Measurements from ENCODE around the gene KRTAP22-2.

The KRTAP22-2 gene

GRCh38 chr21:30612132-30612531 lies 21.9 kb upstream of the KRTAP22-2 start:
- DNase-seq (ENCODE audit: insufficient read length): no peak

DNA sequence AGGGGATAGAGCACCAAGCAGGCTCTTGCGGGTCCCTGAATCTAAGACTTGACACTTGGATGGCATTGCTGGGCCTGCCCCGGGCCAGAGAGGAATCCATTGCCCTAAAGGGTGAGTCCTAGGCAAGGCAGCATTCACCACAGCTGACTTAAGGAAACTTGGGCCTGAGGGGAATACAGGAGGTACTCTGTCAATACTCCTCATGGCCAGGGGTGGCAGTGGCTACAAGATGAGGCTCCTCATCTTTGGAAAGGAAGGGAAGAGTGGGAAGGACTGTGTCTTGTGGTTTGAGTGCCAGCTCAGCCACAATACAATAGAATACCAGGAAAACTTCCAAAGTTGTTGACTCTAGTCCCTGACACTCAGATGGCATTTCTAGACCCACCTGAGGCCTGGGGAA lies 15.8 kb upstream of the KRTAP22-2 start:
- FAIRE-seq (no peak), DNase-seq (ENCODE audit: insufficient read length) (no peak)
- TF ChIP-seq TAF1 (IDR thresholded peaks at IDR 0.05; ENCODE audit: borderline replicate concordance, low read depth, low read length) (no peak), POLR2AphosphoS5 (IDR thresholded peaks at IDR 0.05; ENCODE audit: low read depth, low read length) (no peak), POLR2A (IDR thresholded peaks at IDR 0.05; ENCODE audit: low read depth, low read length) (no peak)

More at GRCh38 chr21:30612132-30612531, 21.9 kb upstream of the KRTAP22-2 start:
- no peak for FAIRE-seq
- TF ChIP-seq TAF1 (IDR thresholded peaks at IDR 0.05; ENCODE audit: borderline replicate concordance, low read depth, low read length) (no peak), POLR2AphosphoS5 (IDR thresholded peaks at IDR 0.05; ENCODE audit: low read depth, low read length) (no peak), POLR2A (IDR thresholded peaks at IDR 0.05; ENCODE audit: low read depth, low read length) (no peak)

GRCh38 chr21:30600787-30601186 lies 10.6 kb upstream of the KRTAP22-2 start, which contains the start of gene KRTAP22-1:
TSS of gene KRTAP22-1 (plus strand) at chr21:30601087.
- DNase-seq (ENCODE audit: insufficient read length): no peak
- TF ChIP-seq POLR2AphosphoS5 (IDR thresholded peaks at IDR 0.05; ENCODE audit: low read depth, low read length) (no peak), POLR2A (IDR thresholded peaks at IDR 0.05; ENCODE audit: low read depth, low read length) (no peak), TAF1 (IDR thresholded peaks at IDR 0.05; ENCODE audit: borderline replicate concordance, low read depth, low read length) (no peak)
- FAIRE-seq: no peak

DNA sequence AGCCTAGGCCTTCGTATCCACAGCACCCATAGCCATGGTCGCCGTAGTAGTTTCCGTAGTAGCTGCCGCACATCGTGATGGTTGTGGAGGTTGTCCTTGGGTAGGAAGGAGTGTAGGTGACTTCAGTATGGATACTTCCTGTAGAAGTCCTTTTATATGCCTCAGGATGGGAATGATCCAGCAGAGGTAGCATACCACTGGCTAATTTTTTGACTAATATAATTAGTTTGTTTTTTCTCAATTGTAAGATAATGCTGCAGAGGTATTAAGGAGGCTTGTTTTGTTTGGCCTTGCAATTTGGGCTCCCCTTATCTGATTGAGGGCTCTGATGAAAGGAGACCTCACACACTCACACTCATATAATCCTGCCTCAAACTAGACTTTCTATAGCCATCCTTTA lies 8.6 kb upstream of the KRTAP22-2 start, which contains the start of gene KRTAP6-2:
Gene KRTAP6-2, minus strand, starts transcription at position 101 of the 400 bp plus-strand sequence. Its CDS starts 28 bp downstream, at position 73.
- no peak for DNase-seq (ENCODE audit: insufficient read length)
- no peak for FAIRE-seq
- no peak for TF ChIP-seq TAF1 (IDR thresholded peaks at IDR 0.05; ENCODE audit: borderline replicate concordance, low read depth, low read length)
- no peak for TF ChIP-seq POLR2A (IDR thresholded peaks at IDR 0.05; ENCODE audit: low read depth, low read length)
- no peak for TF ChIP-seq POLR2AphosphoS5 (IDR thresholded peaks at IDR 0.05; ENCODE audit: low read depth, low read length)

DNA sequence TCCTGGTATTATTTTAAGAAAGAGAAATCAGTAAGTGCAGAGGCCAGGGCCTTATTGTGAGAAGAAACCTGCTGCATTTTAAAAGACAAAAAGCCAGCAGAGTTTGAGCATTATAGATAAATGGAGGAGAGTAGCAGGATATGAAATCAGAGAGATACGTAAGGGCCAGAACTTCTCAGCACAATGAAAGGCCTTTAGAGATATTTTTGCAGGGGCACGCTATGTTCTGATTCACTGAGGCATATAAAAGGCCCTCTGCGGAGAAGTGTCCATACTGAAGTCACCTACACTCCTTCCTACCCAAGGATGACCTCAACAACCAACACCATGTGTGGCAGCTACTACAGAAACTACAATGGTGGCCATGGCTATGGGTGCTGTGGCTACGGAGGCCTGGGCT lies 1.9 kb upstream of the KRTAP22-2 start, which contains the start of gene KRTAP6-3:
Gene KRTAP6-3, plus strand, starts transcription at position 301 of the 400 bp plus-strand sequence. Its CDS starts 6 bp downstream, at position 307.
- FAIRE-seq (no peak), DNase-seq (ENCODE audit: insufficient read length) (no peak)

GRCh38 chr21:30582870-30583269 lies 7.3 kb downstream of the KRTAP22-2 start:
- TF ChIP-seq TAF1 (IDR thresholded peaks at IDR 0.05; ENCODE audit: borderline replicate concordance, low read depth, low read length) (no peak), POLR2AphosphoS5 (IDR thresholded peaks at IDR 0.05; ENCODE audit: low read depth, low read length) (no peak), POLR2A (IDR thresholded peaks at IDR 0.05; ENCODE audit: low read depth, low read length) (no peak)
- FAIRE-seq: no peak
- no peak for DNase-seq (ENCODE audit: insufficient read length)

More for the DNA sequence above, 1.9 kb upstream of the KRTAP22-2 start, which contains the start of gene KRTAP6-3:
- TF ChIP-seq TAF1 (IDR thresholded peaks at IDR 0.05; ENCODE audit: borderline replicate concordance, low read depth, low read length): no peak
- no peak for TF ChIP-seq POLR2A (IDR thresholded peaks at IDR 0.05; ENCODE audit: low read depth, low read length)
- no peak for TF ChIP-seq POLR2AphosphoS5 (IDR thresholded peaks at IDR 0.05; ENCODE audit: low read depth, low read length)

GRCh38 chr21:30580132-30580531 lies 10.1 kb downstream of the KRTAP22-2 start:
- TF ChIP-seq POLR2A (IDR thresholded peaks at IDR 0.05; ENCODE audit: low read depth, low read length) (no peak), POLR2AphosphoS5 (IDR thresholded peaks at IDR 0.05; ENCODE audit: low read depth, low read length) (no peak), TAF1 (IDR thresholded peaks at IDR 0.05; ENCODE audit: borderline replicate concordance, low read depth, low read length) (no peak)
- FAIRE-seq (no peak), DNase-seq (ENCODE audit: insufficient read length) (no peak)

DNA sequence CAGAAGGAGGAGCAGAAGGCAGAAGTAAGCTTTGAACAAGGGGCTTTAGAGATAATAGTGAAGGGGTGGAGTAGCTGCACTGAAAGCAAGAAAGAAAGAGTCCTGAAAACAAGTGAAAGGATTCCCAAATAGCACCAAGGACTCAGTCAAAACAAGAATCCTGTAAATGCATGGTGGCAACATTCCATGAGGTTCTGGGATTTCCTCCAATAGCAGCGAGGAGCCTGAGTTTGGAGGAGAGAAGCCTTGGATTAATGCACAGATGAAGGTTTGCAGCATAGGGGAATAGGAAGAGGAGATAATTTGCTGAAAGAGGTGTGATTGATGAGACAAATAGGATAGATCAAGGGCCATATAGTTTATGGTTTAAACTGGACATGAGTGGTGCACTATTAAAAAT lies 10.9 kb downstream of the KRTAP22-2 start:
- no peak for TF ChIP-seq TAF1 (IDR thresholded peaks at IDR 0.05; ENCODE audit: borderline replicate concordance, low read depth, low read length)
- no peak for TF ChIP-seq POLR2AphosphoS5 (IDR thresholded peaks at IDR 0.05; ENCODE audit: low read depth, low read length)
- TF ChIP-seq POLR2A (IDR thresholded peaks at IDR 0.05; ENCODE audit: low read depth, low read length): no peak
- no peak for DNase-seq (ENCODE audit: insufficient read length)
- FAIRE-seq: no peak

DNA sequence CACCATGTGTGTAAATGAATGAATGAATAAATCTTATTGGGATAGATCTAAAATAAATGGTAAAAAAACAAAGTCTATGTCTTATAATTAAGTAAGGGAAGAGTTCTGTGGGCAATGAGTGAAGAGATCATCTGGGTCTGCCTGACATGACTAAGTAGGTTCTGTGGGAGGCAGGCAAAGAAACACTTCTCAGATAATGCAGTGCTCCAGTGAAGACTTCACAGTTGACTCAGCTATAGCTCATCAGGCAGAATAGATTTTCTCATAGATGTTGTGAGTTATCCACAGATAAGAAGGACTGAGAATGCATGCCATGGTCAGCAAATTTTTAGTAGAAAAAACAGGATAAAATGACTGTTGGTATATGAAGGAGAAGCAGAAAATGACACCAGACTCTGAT lies 12.4 kb downstream of the KRTAP22-2 start:
- no peak for DNase-seq (ENCODE audit: insufficient read length)
- TF ChIP-seq POLR2AphosphoS5 (IDR thresholded peaks at IDR 0.05; ENCODE audit: low read depth, low read length) (no peak), TAF1 (IDR thresholded peaks at IDR 0.05; ENCODE audit: borderline replicate concordance, low read depth, low read length) (no peak), POLR2A (IDR thresholded peaks at IDR 0.05; ENCODE audit: low read depth, low read length) (no peak)
- no peak for FAIRE-seq

- DNase-seq (ENCODE audit: insufficient read length) (no peak), FAIRE-seq (no peak)
- TF ChIP-seq TAF1 (IDR thresholded peaks at IDR 0.05; ENCODE audit: borderline replicate concordance, low read depth, low read length) (no peak), POLR2AphosphoS5 (IDR thresholded peaks at IDR 0.05; ENCODE audit: low read depth, low read length) (no peak), POLR2A (IDR thresholded peaks at IDR 0.05; ENCODE audit: low read depth, low read length) (no peak)
Measured at GRCh38 chr21:30567617-30568016, 22.6 kb downstream of the KRTAP22-2 start.

DNA sequence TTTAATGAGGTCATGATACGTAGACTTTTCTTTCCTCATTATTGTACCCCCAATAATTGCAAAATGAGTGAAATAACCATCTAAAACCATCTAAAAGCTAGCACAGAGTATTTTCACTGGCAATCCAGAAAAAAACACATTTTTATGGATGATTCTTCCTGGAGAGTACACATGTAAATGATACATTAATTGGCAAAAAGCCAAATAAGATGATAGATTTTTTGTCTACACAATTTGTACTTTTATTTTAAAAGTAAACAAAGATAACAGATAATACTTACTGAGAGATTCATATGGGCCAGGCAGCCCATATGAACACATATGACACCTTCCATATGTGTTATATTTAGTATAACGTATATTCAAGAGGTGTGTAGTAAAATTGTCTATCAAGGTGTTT lies 26.6 kb downstream of the KRTAP22-2 start:
- DNase-seq (ENCODE audit: insufficient read length) (no peak), FAIRE-seq (no peak)
- no peak for TF ChIP-seq POLR2AphosphoS5 (IDR thresholded peaks at IDR 0.05; ENCODE audit: low read depth, low read length)
- no peak for TF ChIP-seq TAF1 (IDR thresholded peaks at IDR 0.05; ENCODE audit: borderline replicate concordance, low read depth, low read length)
- TF ChIP-seq POLR2A (IDR thresholded peaks at IDR 0.05; ENCODE audit: low read depth, low read length): no peak

GRCh38 chr21:30563072-30563471 lies 27.1 kb downstream of the KRTAP22-2 start:
- DNase-seq (ENCODE audit: insufficient read length): no peak
- FAIRE-seq: no peak

More at GRCh38 chr21:30563072-30563471, 27.1 kb downstream of the KRTAP22-2 start:
- TF ChIP-seq POLR2A (IDR thresholded peaks at IDR 0.05; ENCODE audit: low read depth, low read length) (no peak), POLR2AphosphoS5 (IDR thresholded peaks at IDR 0.05; ENCODE audit: low read depth, low read length) (no peak), TAF1 (IDR thresholded peaks at IDR 0.05; ENCODE audit: borderline replicate concordance, low read depth, low read length) (no peak)
